GM12874 (cell line): Measurements from ENCODE around the gene CNTNAP5.

Experiments used
- TF ChIP-seq, protein P1 (sequence below): IDR thresholded peaks from 2 replicates; pipeline ENCODE4 v1.5.1; 2011; ENCODE audit warnings: low read depth, mild to moderate bottlenecking, control low read depth, low read length, moderate library complexity; ENCODE audit not compliant: insufficient read depth

Gene CNTNAP5

DNA sequence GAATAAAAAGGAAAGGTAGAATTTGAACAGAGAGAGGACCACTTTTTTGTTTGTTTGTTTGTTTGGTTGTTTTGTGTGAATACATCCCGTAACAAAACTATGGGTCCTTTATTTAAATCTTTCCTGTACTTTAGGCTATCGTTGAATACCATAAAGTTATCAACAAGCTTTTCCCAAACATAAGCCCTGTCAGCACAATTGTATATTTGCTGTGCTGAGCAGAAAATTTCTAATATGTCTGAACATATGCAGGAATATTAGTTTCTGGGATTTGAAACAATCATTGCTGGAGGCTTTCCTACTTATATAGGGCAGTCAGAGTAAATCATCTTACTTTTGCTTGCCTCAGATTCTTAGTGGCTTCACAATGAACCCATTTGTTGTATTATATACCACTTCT, 536.4 kb downstream of the CNTNAP5 start:
- TF ChIP-seq, protein P1, sequence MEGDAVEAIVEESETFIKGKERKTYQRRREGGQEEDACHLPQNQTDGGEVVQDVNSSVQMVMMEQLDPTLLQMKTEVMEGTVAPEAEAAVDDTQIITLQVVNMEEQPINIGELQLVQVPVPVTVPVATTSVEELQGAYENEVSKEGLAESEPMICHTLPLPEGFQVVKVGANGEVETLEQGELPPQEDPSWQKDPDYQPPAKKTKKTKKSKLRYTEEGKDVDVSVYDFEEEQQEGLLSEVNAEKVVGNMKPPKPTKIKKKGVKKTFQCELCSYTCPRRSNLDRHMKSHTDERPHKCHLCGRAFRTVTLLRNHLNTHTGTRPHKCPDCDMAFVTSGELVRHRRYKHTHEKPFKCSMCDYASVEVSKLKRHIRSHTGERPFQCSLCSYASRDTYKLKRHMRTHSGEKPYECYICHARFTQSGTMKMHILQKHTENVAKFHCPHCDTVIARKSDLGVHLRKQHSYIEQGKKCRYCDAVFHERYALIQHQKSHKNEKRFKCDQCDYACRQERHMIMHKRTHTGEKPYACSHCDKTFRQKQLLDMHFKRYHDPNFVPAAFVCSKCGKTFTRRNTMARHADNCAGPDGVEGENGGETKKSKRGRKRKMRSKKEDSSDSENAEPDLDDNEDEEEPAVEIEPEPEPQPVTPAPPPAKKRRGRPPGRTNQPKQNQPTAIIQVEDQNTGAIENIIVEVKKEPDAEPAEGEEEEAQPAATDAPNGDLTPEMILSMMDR: no peak

DNA sequence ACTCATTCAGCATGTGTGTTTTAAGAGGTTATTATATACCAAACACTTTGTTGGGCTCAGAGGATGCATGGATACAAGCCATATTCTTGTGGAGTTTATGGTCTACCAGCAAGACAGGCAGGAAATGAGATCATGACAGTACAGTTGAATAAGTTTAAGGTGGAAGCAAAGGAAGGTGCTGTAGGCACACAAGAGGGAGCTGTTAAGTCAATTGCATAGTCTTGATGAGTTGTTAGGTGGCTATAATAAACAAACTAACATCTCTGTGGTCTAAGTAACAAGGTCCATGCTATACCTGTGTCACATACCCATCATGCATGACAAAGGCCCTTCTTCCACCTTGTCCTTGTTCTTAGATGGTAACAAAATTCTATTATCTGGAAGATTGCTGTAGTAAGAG, 538.3 kb downstream of the CNTNAP5 start:
- TF ChIP-seq, protein P1: no peak

DNA sequence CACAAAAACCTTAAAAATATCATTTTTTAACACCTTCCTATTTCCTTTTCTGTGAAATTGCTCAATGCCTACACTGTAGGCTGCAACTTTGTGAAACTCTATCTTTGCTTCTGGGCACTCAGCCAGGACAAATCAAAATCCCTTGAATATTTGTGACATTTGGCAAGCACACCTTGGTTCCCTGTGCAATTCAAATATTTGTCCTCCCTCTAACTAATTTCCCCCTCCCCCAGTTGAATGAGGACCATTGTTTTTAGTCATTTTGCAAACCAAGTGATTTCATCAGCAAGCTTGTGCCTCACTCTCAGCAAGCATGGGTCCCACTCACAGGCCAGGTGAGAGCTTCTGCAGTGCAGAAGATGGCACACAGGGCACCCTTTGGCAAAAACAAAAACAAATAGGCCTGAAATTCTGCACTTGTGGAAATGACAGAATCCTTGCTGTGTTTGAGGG, 541.5 kb downstream of the CNTNAP5 start:
- TF ChIP-seq, protein P1: no peak

DNA sequence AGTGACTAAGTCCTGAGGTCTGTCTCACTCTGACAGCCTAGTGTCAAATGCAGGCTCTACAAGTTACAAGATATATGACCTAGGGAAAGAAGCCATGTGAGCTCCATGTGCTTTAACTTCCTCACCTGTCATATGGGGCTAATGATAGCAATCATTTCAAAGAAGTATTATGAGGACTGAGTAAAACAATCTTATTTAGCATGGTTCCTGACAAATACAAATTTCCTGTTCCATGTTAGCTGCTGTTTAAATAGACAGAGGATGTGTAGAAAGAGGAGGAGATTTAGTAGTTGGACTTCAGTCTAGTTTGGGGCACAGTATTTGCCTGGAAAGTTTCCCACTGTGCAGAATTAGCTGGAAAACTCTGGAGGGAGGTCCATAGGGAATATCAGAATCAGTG, 545.8 kb downstream of the CNTNAP5 start:
- TF ChIP-seq, protein P1: no peak

DNA sequence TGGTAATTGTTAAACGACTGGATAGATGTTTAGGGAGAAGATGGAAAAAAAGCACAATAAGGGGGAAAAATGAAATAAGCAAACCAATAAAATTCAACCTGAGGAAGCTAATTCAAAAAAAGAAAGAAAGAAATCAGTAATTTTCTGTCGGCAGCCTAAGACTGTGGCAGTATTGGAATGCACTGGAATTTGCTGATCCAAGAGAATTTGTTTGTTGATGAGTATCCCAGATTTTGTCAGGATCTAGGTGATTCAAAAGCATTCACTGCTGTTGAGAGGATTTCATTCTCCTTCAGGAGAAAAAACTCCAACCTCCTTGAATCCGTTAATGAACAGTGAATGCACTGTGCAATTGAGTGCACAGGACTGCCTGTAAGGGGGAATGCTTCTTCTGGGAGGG, 546.7 kb downstream of the CNTNAP5 start:
- TF ChIP-seq, protein P1: no peak

DNA sequence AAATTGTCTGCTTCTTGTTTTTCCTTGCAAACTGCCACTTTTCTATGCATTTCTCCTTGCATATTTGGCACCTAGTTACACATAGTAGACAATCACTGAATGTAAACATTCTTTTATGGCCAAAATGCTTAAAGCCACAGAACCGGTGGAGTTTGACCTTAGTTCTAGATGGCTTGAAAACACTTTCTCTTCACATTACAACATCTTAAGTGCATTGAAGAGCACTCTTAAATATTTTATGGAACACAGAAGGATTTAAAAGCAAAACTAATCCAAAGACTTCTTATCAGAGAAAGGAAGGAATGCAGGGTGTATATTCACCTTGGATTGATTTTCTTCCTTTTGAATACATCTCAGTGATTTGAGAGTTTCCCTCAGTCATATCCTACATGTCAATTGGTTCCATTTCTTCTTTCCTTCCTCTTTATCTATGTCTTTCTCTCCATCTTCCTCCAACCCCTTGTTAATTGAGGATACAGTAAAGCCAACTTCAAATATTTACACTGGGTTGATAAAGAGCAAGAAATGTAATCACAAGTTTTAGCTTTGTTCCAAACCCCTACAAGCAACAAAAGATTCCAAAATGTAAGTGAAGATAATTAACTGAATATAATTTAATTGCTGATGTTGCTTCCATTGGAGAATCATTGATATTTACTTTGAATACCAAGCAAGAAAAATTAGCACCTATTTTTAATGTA, 548.0 kb downstream of the CNTNAP5 start:
- TF ChIP-seq, protein P1: no peak

DNA sequence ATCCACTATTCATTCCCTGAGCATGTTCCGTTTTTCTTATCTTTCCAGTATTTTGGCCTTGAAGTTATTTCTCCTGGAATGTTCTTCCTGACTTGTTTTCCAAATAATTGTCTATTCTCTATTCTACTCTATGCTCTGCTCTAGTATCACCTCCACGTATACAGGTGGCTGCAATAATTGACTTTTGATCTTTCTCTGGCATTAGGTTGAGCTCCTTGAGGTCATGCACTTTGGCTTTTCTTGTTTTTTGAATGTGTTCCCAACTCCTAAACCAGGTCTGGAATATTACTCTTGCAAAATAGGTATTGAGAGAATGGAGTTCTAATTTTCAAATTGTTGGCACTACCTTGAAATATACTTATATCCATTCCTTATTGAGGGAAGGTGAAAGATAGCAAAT, 550.4 kb downstream of the CNTNAP5 start:
- TF ChIP-seq, protein P1: no peak
